Activated CD4-positive, alpha-beta T cell treated with anti-CD3 and anti-CD28 coated beads for 24 hours (primary cell): ENCODE measurements around the gene IL17REL.

ENCODE experiments used
- DNase-seq, 2 donors: peaks; one replicate each; pipeline ENCODE4 v3.0.0-alpha.2; 2020; ENCODE audit warnings: low read depth in 2 of 2

The IL17REL gene

GRCh38 chr22:50046019-50046415 lies 33.5 kb upstream of the IL17REL start:
- DNase-seq = no peak

DNA sequence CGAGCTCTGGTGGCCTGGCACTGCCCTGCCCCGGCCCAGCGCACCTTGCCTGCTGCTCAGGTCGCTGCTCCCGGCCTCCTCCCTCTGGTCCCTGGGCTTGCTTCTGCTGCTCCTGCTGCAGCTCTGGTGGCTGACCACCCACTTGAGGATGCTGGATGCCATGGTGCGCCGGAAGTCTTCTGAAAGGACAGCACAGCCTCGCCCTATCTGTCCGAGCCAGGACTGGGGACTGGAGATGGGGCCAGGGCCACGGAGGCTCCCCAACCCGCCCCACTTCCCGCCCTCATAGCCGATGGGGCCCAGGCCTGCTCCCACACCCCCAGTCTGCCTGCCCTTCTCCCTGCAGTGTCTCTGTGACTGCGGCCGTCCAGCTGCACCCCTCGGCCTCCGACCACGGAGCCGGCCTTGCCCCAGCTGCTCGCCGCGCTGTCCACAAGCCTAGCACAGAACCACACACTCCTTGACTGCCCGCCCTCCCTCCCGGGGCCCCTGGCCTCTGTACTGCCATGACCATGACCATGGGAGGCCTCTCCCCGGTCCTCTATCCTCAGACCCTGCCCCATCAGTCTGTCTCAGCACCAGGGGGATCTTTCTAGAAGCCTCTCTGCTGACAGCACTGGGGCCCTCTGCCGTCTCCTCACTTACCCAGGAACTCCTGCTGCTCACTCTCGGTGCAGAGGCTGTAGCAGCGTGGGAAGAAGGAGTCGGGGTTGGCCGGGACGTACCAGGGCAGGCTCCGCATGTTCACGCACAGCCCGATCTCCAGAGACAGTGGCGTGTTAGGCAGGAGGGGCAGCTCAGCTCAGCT lies 32.9 kb upstream of the IL17REL start:
- no peak for DNase-seq

DNA sequence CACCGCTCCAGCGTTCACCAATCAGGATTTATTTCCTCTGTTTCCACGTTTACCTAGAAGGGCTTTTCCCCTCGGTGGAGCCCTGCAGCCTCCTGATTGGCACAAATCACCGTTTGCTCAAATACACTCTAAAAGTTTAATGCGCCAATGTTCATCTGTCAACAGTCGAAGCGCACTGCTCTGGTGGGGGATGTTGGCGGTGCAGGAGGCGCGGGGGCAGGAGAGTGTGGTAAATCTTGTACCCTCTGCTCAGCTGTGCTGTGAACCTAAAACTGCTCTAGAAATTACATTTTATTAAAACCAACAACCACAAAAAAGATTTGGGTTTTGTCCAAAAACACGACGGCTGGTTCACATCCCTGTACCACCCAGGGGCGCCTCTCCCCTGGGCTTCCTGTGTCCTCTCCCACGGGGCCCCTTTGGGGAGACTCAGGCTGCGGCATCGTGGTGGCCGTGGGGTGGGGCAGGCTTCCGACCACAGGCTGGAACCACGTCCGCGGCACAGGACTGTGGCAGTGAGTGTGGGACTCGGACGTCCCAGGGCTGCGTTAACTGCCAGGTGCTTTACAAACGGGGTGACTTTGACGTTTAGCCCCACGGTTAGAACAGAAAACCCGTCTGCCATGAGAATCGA lies 32.0 kb upstream of the IL17REL start:
- no peak for DNase-seq

DNA sequence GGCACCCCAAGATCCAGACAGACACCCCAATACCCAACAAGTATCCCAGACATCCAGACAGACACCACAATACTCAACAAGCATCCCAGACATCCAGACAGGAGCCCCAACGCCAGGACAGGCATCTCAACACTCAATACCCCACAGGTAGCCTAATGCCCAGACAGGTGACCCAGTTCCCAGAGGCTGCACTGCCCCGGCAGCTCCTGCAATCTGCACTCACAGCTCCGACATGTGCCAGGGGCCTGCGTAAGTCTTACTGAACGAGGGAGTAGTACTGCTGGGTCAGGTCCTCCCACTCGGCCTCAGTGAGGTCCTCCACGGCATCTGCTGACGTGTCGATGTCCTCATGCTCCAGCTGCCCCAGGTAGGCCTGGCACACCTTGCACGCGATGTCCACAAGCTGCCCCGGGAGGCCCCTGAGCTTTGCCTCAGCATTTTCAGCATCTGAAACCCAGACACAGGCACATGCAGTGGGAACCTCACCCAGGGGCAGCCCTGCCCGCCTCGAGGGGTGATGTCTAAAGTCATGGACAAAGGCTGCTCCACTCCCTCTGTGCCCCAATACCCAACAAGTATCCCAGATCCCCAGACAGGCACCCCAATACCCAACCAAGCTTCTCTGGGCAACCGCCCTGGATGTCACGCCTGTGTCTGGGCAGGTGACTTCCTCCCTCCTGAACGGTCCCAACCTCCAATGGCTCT lies 28.9 kb upstream of the IL17REL start:
- no peak for DNase-seq

- no peak for DNase-seq
Measured at GRCh38 chr22:50040717-50041116, 28.2 kb upstream of the IL17REL start.

- DNase-seq = no peak
Measured at GRCh38 chr22:50039669-50040443, 27.3 kb upstream of the IL17REL start.

GRCh38 chr22:50035976-50036724 lies 23.6 kb upstream of the IL17REL start:
- DNase-seq = no peak

GRCh38 chr22:50035131-50035881 lies 22.7 kb upstream of the IL17REL start:
- no peak for DNase-seq

DNA sequence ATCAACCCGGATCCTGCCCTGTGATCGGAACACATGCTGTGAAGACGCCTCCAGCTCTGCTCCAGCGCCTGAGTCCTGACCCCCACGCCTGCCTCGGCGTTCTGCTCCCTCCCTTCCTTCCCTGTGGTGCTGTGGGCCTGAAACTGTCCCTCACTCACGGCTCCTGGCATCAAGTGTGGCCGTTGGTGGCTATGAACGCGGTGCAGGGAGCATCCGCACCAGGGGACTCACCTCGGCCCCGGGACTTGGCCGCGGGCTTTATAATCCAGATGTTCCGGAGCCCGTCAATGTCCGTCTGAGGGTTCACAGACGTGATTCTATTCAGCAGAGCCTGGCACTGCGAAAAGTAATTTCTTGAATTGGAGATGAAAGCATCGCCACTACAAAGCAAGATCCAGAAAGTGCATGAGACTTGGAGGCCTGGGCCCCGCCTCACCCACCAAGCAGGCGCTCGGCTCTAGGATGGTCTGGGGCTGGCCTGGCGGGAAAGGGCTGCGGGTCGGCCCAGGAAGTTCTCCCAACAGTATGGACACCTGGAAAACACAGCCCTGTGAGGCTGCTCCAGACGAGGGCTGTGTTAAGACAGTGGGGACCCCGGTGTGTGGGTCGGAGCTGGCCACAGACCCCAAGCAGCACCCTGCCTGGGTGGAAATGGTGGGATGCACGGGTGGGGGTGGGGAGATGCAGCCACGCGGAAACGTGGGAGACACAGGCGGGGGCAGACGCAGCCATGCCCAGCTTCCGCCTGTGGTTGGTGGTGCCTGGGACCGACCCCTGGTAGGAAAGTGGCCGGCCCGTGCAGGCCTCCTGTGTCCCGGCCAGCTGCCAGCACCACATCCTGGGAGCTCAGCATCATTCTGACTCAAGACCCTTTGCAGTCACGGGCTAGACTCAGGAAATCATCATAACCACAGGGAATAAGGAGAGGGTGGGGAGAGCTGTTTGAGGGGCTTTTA lies 21.8 kb upstream of the IL17REL start:
- no peak for DNase-seq

- no peak for DNase-seq
Measured at GRCh38 chr22:50032941-50033601, 20.5 kb upstream of the IL17REL start.

DNA sequence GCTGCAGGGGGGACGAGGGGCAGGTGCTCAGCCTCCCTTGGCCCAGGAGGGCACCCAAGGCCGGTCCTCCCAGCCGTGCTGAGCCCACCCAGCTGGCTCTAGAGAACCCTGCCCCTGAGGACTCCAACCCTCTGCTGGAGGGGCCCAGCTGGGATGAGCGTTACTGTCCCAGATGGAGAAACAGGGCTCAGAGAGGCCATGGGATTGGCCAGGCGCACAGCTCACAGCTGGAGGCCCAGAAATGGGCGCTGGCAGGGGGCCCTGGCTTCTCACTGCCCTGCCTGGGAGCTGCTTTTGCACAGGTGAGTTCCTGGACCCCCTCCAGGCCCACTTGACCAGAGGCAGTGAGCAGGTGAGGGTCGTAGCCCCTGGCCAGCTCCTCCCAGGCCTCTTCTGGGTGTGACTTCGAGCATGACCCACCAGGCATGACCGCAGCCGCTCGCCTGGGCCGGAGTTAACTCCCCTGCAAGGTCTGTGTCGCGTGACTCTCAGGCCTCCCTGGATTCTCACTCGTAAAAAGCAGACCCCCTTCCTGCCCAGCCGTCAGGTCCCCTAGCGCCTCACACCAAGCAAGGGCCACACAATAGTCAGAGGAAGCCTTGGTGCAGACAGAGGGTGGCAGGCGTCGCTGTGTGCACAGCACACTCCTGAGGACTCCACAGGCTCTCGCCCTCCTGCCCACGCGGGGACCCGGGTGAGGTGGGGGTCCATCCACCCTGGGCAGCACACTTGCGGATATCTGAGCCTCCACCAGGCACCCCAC lies 19.7 kb upstream of the IL17REL start:
- no peak for DNase-seq

- no peak for DNase-seq
Measured at GRCh38 chr22:50031189-50032091, 18.9 kb upstream of the IL17REL start.

GRCh38 chr22:50030297-50031188 lies 18.0 kb upstream of the IL17REL start:
- peak; percentile 77 to 81 for DNase-seq

GRCh38 chr22:50027639-50028537 lies 15.3 kb upstream of the IL17REL start:
- peak in 1 of 2 donors; percentile 47 for DNase-seq

DNA sequence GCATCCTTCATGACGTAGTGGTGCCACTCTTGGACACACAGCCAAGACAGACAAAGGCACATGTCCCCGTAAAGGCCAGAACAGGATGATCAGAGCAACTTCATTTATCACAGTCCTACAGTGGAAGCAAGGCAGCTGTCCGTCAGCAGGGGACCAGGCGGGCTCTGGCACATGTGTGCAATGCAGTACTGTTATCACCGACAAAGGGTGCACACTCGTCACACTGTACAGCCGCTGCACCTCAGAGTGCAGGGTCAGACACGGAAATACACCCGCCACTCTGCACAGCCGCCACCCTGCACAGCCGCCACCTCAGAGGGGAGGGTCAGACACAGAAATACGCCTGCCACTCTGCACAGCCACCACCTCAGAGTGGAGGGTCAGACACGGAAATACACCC lies 13.4 kb upstream of the IL17REL start:
- DNase-seq = no peak
